T1000 (cell line): ENCODE data around the gene NOXO1.
A peak's percentile ranks its signal among the peaks of the same experiment; 100 is the strongest.
"Not testable (repeated sequence)": the region's sequence is repeated elsewhere in the genome, so short reads cannot be mapped to it uniquely, and the experiment has no call there.

Experiments
- DNase-seq: peaks from one replicate; lab custom pipeline; 2025; ENCODE audit warnings: mixed read lengths; lab: John Stamatoyannopoulos, UW

The NOXO1 gene

DNA sequence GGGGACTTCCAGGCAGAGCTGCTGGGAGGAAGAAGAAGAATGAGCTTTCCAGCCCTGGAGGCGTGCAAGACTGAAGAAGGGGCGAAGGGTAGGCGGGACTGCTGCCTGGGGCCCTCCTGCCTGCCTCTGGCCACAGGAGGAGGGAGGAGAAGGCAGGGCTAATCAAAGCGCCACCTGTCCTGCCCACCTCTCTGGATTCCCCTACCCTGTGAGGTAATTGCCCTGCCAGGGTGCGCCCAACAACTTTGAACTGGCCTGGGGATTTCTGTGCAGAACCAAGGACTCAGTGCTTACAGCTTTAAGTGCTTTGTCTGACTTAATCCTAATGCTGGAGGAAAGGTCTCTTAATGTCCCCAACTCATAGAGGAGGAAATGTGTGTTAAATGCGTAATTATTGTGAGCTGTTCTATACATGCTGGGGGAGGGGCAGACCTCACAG is at the start of gene NOXO1:
Gene NOXO1, minus strand, starts transcription at position 72 of the 439 bp plus-strand sequence. CDS start 290 bp downstream, outside the sequence.
- no peak for DNase-seq

DNA sequence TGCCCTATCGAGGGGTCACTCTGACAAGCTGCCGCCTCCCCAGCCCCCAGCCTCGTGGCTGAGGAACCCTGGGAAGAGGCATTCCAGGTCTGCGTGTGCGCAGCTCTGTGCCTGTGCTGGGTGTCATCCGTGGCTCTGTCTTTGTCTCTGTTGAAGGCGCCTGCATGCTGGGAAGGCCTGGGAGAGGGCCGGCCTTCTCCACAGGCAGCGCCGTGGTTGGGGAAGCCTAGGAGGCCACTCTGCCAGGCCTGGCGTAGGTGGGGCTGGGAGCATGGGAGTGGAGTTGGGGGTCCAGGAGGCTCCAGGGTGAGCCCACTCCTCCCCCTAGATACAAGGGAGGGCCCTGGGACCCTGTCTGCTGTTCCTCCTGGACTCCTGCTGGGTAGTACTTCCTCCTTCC is 48.8 kb upstream of the NOXO1 start:
- DNase-seq = no peak

GRCh38 chr16:2029350-2029749 is 48.1 kb upstream of the NOXO1 start:
- DNase-seq = no peak

- DNase-seq = no peak
Measured at GRCh38 chr16:2028620-2029220, 47.5 kb upstream of the NOXO1 start.

- no peak for DNase-seq
Measured at GRCh38 chr16:2028146-2028545, 46.9 kb upstream of the NOXO1 start.

GRCh38 chr16:2027024-2028010 is 46.0 kb upstream of the NOXO1 start:
- DNase-seq = no peak

DNA sequence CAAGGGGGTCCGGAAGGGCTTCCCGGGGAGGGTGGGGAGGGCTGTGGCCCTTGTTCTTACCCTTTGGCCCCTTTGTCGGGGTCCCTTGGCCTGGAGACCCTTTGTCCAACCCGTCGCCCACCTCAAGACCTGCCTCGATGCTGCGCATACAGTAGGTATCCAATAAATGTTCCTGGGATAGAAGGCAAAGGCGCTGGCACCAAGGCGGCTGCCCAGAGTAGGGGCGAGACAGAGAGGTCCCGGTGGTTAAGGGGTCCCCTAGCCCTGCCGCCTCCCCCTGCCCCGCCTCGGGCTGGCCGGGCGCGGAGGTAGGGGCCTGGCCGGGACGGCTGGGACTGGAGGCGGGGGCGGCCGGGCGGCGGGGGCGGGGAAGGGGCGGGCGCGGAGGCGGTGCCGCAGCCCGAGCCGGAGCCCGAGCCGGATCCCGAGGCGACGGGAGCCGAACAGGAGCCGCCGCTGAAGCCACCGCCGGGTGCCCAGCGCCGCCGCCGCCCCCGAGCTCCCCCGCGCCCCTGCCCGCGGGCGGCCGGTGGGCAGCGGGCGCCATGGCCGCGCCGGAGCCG is 45.3 kb upstream of the NOXO1 start, which contains the start of gene NHERF2:
Gene NHERF2, plus strand, starts transcription at position 442 of the 563 bp plus-strand sequence. Its CDS starts 104 bp downstream, at position 546.
- DNase-seq = peak; percentile 27

GRCh38 chr16:2025878-2026460 is 44.7 kb upstream of the NOXO1 start:
- no peak for DNase-seq

- no peak for DNase-seq
Measured at GRCh38 chr16:2025251-2025650, 44.0 kb upstream of the NOXO1 start.

- no peak for DNase-seq
Measured at GRCh38 chr16:2024032-2024420, 42.8 kb upstream of the NOXO1 start.

- DNase-seq = peak; percentile 93
Measured at GRCh38 chr16:2023092-2024031, 42.1 kb upstream of the NOXO1 start.

- peak; percentile 81 for DNase-seq
Measured at GRCh38 chr16:2022723-2023091, 41.4 kb upstream of the NOXO1 start.

DNA sequence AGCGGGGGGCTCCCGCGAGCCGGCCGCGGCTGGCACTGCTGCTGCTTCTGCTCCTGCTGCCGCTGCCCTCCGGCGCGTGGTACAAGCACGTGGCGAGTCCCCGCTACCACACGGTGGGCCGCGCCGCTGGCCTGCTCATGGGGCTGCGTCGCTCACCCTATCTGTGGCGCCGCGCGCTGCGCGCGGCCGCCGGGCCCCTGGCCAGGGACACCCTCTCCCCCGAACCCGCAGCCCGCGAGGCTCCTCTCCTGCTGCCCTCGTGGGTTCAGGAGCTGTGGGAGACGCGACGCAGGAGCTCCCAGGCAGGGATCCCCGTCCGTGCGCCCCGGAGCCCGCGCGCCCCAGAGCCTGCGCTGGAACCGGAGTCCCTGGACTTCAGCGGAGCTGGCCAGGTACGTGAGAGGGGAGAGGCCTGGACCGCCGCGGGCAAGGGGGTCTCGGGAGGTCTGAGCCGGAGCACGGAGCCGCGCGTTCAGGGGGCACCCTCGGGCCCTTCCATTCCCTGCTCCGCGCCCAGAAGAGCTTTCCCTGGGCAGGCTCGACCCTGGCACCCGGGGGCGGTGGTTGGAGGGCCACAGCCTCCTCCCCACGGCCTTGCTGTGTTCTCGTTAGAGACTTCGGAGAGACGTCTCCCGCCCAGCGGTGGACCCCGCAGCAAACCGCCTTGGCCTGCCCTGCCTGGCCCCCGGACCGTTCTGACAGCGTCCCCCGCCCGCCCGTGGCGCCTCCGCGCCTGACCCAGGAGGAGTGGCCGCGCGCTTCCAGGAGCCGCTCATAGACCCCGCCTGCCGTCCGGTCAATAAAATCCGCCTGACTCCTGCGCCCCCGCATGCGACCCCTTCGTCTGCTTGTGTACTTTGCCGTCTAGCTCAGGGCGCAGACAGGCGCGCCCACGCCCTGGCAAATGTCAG is 38.9 kb upstream of the NOXO1 start:
- no peak for DNase-seq

- DNase-seq = no peak
Measured at GRCh38 chr16:2019518-2019920, 38.2 kb upstream of the NOXO1 start, which contains the start of gene NPW. TSS of gene NPW (plus strand) at chr16:2019785.

DNA sequence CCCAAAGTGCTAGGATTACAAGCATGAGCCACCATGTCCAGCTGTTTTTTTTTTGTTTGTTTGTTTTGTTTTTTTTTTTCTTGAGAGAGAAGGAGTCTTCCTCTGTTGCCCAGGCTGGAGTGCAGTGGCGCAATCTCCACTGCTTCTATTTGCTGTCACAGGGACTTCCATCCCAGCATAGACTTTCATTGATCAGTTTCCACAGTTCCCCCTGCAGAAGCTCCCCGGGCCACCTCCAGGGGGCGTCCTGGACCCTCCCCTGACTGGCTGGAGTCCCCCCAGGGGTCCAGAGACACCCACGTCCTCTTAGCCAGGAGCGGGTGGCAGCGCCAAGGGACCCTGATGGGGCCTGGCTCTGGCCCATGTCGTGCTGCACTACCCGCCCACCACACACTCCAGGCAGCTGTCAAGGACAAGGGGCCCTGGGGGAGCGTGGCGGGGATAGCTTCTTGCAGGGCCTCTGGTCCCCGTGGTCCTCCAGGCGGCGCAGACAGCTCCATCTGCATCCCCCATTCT is 35.2 kb upstream of the NOXO1 start:
- no peak for DNase-seq

DNA sequence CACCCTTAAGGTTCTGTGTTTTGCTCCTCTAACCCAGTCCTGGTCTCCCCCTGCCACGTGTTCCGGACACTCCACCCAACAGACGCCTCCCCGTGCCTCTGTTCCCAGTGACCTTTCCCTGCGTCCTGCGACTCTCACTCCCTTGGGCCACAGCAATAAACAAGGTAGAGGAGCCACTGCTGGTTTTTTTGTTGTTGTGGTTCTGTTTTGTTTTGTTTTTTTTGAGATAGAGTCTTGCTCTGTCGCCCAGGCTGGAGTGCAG is 34.6 kb upstream of the NOXO1 start:
- no peak for DNase-seq

DNA sequence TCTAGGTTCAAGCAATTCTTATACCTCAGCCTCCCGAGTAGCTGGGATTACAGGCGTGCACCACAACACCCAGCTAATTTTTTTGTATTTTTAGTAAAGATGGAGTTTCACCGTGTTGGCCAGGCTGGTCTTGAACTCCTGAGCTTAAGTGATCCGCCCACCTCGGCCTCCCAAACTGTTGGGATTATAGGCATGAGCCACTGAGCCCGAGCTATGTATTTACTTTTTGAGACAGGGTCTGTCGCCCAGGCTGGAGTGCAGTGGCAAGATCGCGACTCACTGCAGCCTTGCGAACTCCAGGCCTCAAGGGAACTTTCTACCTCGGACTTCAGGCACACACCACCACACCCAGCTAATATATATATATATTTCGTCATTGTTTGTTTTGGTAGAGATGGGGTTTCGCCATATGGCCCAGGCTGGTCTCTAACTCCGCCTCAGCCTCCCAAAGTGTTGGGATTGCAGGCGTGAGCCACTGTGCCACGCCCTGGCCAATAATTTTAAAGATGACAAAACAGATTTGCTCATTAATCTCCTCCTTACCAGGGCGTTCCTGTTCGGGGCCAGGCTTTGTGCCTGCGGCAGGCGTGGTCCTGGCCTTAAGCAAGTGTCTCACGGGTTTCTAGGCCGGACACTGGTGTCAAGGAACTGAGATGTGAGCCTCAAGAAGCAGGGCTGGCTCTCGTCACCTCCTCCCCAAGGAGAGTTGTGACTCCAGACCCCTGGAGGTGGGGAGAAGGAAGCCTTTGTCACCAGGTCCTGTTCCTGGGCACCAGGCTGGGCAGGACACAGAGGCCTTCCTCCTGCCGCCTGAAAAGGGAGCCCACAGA is 34.1 kb upstream of the NOXO1 start:
- peak; percentile 69 for DNase-seq

GRCh38 chr16:2013527-2013926 is 32.3 kb upstream of the NOXO1 start:
- no peak for DNase-seq

GRCh38 chr16:2011726-2012125 is 30.5 kb upstream of the NOXO1 start:
- DNase-seq = not testable (repeated sequence)
